Body of pancreas (tissue), 4 donors: ENCODE measurements around the gene RNF187.

ENCODE experiments used
- POLR2A ChIP-seq, 3 donors: fragments of 450-650 bp; IDR thresholded peaks; one replicate each; pipeline ENCODE4 v1.6.1; 2016; ENCODE audit warnings: antibody characterized with exemption in 3 of 3, mild to moderate bottlenecking in 2 of 3
- TF ChIP-seq, protein P1 (sequence below), 7 experiments: fragments of 450-650 bp in 4 of 7; fragments of 200-600 bp in 3 of 7; sonication (generic) in 3 of 7; IDR thresholded peaks; one replicate each; pipeline ENCODE4 v1.5.1; 2016 to 2019; ENCODE audit warnings: antibody characterized with exemption in 7 of 7

GRCh38 chr1:228448372-228448771 lies 38.8 kb upstream of the RNF187 start:
- TF ChIP-seq, protein P1, sequence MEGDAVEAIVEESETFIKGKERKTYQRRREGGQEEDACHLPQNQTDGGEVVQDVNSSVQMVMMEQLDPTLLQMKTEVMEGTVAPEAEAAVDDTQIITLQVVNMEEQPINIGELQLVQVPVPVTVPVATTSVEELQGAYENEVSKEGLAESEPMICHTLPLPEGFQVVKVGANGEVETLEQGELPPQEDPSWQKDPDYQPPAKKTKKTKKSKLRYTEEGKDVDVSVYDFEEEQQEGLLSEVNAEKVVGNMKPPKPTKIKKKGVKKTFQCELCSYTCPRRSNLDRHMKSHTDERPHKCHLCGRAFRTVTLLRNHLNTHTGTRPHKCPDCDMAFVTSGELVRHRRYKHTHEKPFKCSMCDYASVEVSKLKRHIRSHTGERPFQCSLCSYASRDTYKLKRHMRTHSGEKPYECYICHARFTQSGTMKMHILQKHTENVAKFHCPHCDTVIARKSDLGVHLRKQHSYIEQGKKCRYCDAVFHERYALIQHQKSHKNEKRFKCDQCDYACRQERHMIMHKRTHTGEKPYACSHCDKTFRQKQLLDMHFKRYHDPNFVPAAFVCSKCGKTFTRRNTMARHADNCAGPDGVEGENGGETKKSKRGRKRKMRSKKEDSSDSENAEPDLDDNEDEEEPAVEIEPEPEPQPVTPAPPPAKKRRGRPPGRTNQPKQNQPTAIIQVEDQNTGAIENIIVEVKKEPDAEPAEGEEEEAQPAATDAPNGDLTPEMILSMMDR (IDR thresholded peaks at IDR 0.05) = no peak
- no peak for TF ChIP-seq POLR2A (IDR thresholded peaks at IDR 0.05)
